CD4-positive, alpha-beta T cell (primary cell): ENCODE measurements around the gene LIN54. TPM values are rescaled to one million over a fixed set of nuclear protein-coding genes. Genes with fewer than 3 reads are reported as not detected.

Source experiments
- ATAC-seq: fragments of 200-7000 bp; cut with Tn5 transposase; one replicate; pipeline ENCODE4 v1.10.0; 2022; ENCODE audit warnings: mild to moderate bottlenecking; ENCODE audit not compliant: poor library complexity
- CTCF ChIA-PET: fragments of 350-600 bp; sonication (Branson Sonifier 250); formaldehyde crosslinking; loops from one replicate; lab custom pipeline; 2021; ENCODE audit warnings: antibody characterized with exemption, inconsistent platforms; lab: Charles Lee
- POLR2A ChIA-PET: fragments of 350-600 bp; sonication (Branson Sonifier 250); formaldehyde crosslinking; loops from one replicate; lab custom pipeline; 2021; ENCODE audit warnings: antibody characterized with exemption, inconsistent platforms; lab: Charles Lee
- DNase-seq, 14 experiments: peaks; one replicate each; pipeline ENCODE4 v3.0.0-alpha.2; 2013 to 2020; ENCODE audit warnings: mixed read lengths in 2 of 14
- H3K27ac ChIP-seq, 2 donors: one replicate each; pipeline versions ENCODE4 v1.5.1 to v1.7.0; 2013; ENCODE audit warnings: low read length in 2 of 2, low read depth in 1 of 2, mild to moderate bottlenecking in 1 of 2
- H3K27me3 ChIP-seq, 2 experiments: 1 replicate in 1 of 2; 2 replicates in 1 of 2; pipeline versions ENCODE4 v1.6.1 to v1.7.0; 2013; ENCODE audit warnings: low read length in 2 of 2, control low read depth in 1 of 2, mild to moderate bottlenecking in 1 of 2, moderate library complexity in 1 of 2; ENCODE audit not compliant: insufficient read depth in 2 of 2, control insufficient read depth in 1 of 2
- H3K36me3 ChIP-seq: one replicate; pipeline ENCODE4 v1.6.1; 2013; ENCODE audit warnings: low read length, control low read depth; ENCODE audit not compliant: insufficient read depth
- H3K4me1 ChIP-seq: one replicate; pipeline ENCODE4 v1.6.1; 2013; ENCODE audit warnings: low read length, control low read depth; ENCODE audit not compliant: insufficient read depth
- H3K4me3 ChIP-seq: one replicate; pipeline ENCODE4 v1.5.1; 2013; ENCODE audit warnings: mild to moderate bottlenecking, low read length, moderate library complexity
- H3K9me3 ChIP-seq, 2 experiments: 1 replicate in 1 of 2; 2 replicates in 1 of 2; pipeline versions ENCODE4 v1.6.1 to v1.7.0; 2013; ENCODE audit warnings: low read length in 2 of 2, mild to moderate bottlenecking in 2 of 2, control low read depth in 1 of 2, moderate library complexity in 1 of 2; ENCODE audit not compliant: control insufficient read depth in 1 of 2, insufficient read depth in 1 of 2
- H3K27ac Mint-ChIP-seq: one replicate; pipeline ENCODE4 v1.8.0; 2020; ENCODE audit warnings: mixed read lengths
- H3K27me3 Mint-ChIP-seq: one replicate; pipeline ENCODE4 v1.8.0; 2021; ENCODE audit warnings: mixed read lengths
- H3K36me3 Mint-ChIP-seq: one replicate; pipeline ENCODE4 v1.8.0; 2021; ENCODE audit warnings: low read depth, mixed read lengths
- H3K4me1 Mint-ChIP-seq: one replicate; pipeline ENCODE4 v1.8.0; 2021; ENCODE audit warnings: low read depth, mixed read lengths
- H3K4me3 Mint-ChIP-seq: one replicate; pipeline ENCODE4 v1.8.0; 2020; ENCODE audit warnings: mild to moderate bottlenecking, mixed read lengths
- H3K9me3 Mint-ChIP-seq: one replicate; pipeline ENCODE4 v1.8.0; 2020; ENCODE audit warnings: mixed read lengths
- CTCF ChIP-seq: fragments of 200-600 bp; IDR thresholded peaks from one replicate; pipeline ENCODE4 v1.8.0; 2022; ENCODE audit warnings: antibody characterized with exemption, mild to moderate bottlenecking
- intact Hi-C, 2 experiments: fragments of 100-400 bp; cut with DNase I in 1 of 2; cut with micrococcal nuclease in 1 of 2; formaldehyde crosslinking; loops; one replicate each; pipeline versions ENCODE4 v1.15.1 to v1.9.0; 2023 to 2025; cut with DNase I, micrococcal nuclease
- total RNA-seq, 174 experiments: library from RNA in 2 of 174; stranded (reverse) in 2 of 174; gene quantifications; one replicate each; pipeline ENCODE4 v1.2.3 and lab custom pipeline; 2021 to 2026

The LIN54 gene
- total RNA-seq, 2 experiments from 2014 or later, result 11.0 to 12.1 TPM

GRCh38 chr4:82984459-82984858, 26.2 kb downstream of the LIN54 start:
- Mint-ChIP-seq H3K4me3 (no peak overlapping the region), H3K27ac (no peak overlapping the region), H3K9me3 (no peaks in the 10 kb centered on the region), H3K27me3 (no peaks in the 10 kb centered on the region), H3K4me1 (peaks cover 13% of the 10 kb centered on the region), H3K36me3 (peaks cover 38% of the 10 kb centered on the region)
- Histone ChIP-seq H3K27me3 (no peaks in the 10 kb centered on the region), H3K36me3 (peaks cover 15% of the 10 kb centered on the region), H3K4me3 (no peak overlapping the region), H3K9me3 (no peaks in the 10 kb centered on the region), H3K4me1 (peaks cover 7% of the 10 kb centered on the region), H3K27ac (no peak overlapping the region)
- ChIA-PET CTCF (no interaction called here), POLR2A (no interaction called here)
- intact Hi-C loops, result no loop called here
- peak in 1 of 14 experiments; percentile 10 for DNase-seq
- no peak for TF ChIP-seq CTCF
- ATAC-seq, result no peak

- Histone ChIP-seq H3K27me3 (no peaks in the 10 kb centered on the region), H3K4me3 (no peak overlapping the region), H3K36me3 (peaks cover 15% of the 10 kb centered on the region), H3K9me3 (no peaks in the 10 kb centered on the region), H3K4me1 (no peaks in the 10 kb centered on the region), H3K27ac (no peak overlapping the region)
- intact Hi-C loops, result no loop called here
- POLR2A ChIA-PET, result no interaction called here
- no peak overlapping the region for H3K4me3 Mint-ChIP-seq
- H3K27ac Mint-ChIP-seq, result no peak overlapping the region
- no peaks in the 10 kb centered on the region for H3K27me3 Mint-ChIP-seq
- peaks cover 42% of the 10 kb centered on the region for H3K36me3 Mint-ChIP-seq
- no peak for TF ChIP-seq CTCF
- no peak for DNase-seq
- H3K9me3 Mint-ChIP-seq, result no peaks in the 10 kb centered on the region
- CTCF ChIA-PET, result no interaction called here
- ATAC-seq, result no peak
- peaks cover 8% of the 10 kb centered on the region for H3K4me1 Mint-ChIP-seq
These were observed 27.2 kb downstream of the LIN54 start for GRCh38 chr4:82983444-82983843.

GRCh38 chr4:82981138-82981537, 29.5 kb downstream of the LIN54 start:
- Histone ChIP-seq H3K9me3 (no peaks in the 10 kb centered on the region), H3K36me3 (peaks cover 19% of the 10 kb centered on the region), H3K27me3 (no peaks in the 10 kb centered on the region), H3K4me3 (no peak overlapping the region), H3K27ac (no peak overlapping the region), H3K4me1 (no peaks in the 10 kb centered on the region)
- intact Hi-C loops, result no loop called here
- H3K4me1 Mint-ChIP-seq, result peaks cover 8% of the 10 kb centered on the region
- no peak overlapping the region for H3K27ac Mint-ChIP-seq
- no peak for ATAC-seq
- H3K4me3 Mint-ChIP-seq, result no peak overlapping the region
- H3K36me3 Mint-ChIP-seq, result peaks cover 57% of the 10 kb centered on the region
- no peaks in the 10 kb centered on the region for H3K27me3 Mint-ChIP-seq
- DNase-seq, result no peak
- POLR2A ChIA-PET, result interaction anchor here (0.5 kb wide), 1 partner anchor 93 kb away, joined by 3 read pairs; no protein-coding TSS in a partner anchor
- H3K9me3 Mint-ChIP-seq, result no peaks in the 10 kb centered on the region
- CTCF ChIA-PET, result no interaction called here
- TF ChIP-seq CTCF, result no peak
